ENCODE data around the gene SULF2.

- TF ChIP-seq YY1 (IDR thresholded peaks at IDR 0.05) (no peak), CTCF (IDR thresholded peaks at IDR 0.05; ENCODE audit: low read depth, low read length, missing input control) (no peak), GABPA (IDR thresholded peaks at IDR 0.05 in 1 of 2, conservative IDR thresholded peaks at IDR 0.05 in 1 of 2) (no peak), TAF1 (conservative IDR thresholded peaks at IDR 0.05) (no peak), NR2F2 (IDR thresholded peaks at IDR 0.05) (no peak), JUND (IDR thresholded peaks at IDR 0.05) (no peak), FOXA2 (IDR thresholded peaks at IDR 0.05) (no peak), FOXA1 (IDR thresholded peaks at IDR 0.05) (no peak), ATF3 (IDR thresholded peaks at IDR 0.05) (no peak), RAD21 (IDR thresholded peaks at IDR 0.05) (no peak), SP1 (IDR thresholded peaks at IDR 0.05) (no peak), MAX (IDR thresholded peaks at IDR 0.05) (no peak), REST (IDR thresholded peaks at IDR 0.05) (no peak)
- TF ChIP-seq, protein P1, sequence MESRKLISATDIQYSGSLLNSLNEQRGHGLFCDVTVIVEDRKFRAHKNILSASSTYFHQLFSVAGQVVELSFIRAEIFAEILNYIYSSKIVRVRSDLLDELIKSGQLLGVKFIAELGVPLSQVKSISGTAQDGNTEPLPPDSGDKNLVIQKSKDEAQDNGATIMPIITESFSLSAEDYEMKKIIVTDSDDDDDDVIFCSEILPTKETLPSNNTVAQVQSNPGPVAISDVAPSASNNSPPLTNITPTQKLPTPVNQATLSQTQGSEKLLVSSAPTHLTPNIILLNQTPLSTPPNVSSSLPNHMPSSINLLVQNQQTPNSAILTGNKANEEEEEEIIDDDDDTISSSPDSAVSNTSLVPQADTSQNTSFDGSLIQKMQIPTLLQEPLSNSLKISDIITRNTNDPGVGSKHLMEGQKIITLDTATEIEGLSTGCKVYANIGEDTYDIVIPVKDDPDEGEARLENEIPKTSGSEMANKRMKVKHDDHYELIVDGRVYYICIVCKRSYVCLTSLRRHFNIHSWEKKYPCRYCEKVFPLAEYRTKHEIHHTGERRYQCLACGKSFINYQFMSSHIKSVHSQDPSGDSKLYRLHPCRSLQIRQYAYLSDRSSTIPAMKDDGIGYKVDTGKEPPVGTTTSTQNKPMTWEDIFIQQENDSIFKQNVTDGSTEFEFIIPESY (IDR thresholded peaks at IDR 0.05) = no peak
Observed at GRCh38 chr20:47818466-47818865, 33.2 kb upstream of the SULF2 start.
